ENCODE data around the gene UHMK1. TPM values are rescaled to one million over a fixed set of nuclear protein-coding genes. Genes with fewer than 3 reads are reported as not detected.

UHMK1 gene
- total and polyA plus RNA-seq, 2 of the 4 experiments (the other 2 are of a cell fraction): 15.6 to 57.9 TPM

DNA sequence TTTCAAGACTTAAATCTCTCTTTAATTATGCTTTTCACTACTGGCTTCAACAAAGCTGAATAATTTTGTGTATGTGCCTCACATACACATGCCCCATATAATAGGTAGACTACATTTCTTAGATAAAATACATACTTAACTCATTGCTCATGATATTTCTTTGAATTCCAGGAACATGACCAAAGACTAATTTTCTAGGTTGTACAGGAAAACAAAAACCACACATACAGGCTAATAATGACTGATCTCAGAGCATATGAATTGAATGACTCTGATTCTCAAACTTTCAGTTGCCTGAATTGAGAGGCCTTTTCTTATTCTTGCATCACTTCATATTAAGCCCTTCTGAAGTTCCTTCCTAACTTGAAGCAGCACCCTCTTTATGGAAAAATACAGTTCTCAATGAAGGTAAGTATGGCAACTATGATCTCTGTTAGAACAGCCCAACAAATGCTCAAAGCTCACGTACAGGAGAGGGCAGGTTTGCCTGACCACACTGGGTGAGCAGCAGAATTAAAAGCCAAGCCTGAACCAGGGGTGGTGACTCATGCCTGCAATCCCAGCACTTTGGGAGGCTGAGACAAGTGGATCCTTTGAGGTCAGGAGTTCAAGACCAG lies 41.3 kb downstream of the UHMK1 start:
- H3K27ac ChIP-seq (ENCODE audit: insufficient read depth, low read length): peak overlapping the region; percentile 77
- 0% methylated on average over 1 of the region's 1 CpG; no CpG with 5 or more reads in 1 of the 2 experiments for WGBS, 2 experiments (ENCODE audit: extremely low coverage in 2 of 2, insufficient read length in 1 of 2)
- peak overlapping the region; percentile 97 for H2BK120ac ChIP-seq (ENCODE audit: low read depth, low read length)
- H2BK5ac ChIP-seq (ENCODE audit: low read depth, low read length, poor library complexity, severe bottlenecking): peak overlapping the region; percentile 97
- peak overlapping the region; percentile 95 for H2BK20ac ChIP-seq (ENCODE audit: low read depth, low read length)
- H4K5ac ChIP-seq (ENCODE audit: low read depth, low read length): peak overlapping the region; percentile 70
- dilution Hi-C loops (cut with HindIII; ENCODE audit: low sequenced_read_pairs, unreplicated experiment) (no loop called here), intact Hi-C loops (cut with micrococcal nuclease) (loop anchor here (1.0 to 2.0 kb wide), 2 partner anchors 22 to 66 kb away; partner anchors contain the start of gene UAP1), in situ Hi-C loops (cut with MboI; ENCODE audit: low sequenced_read_pairs) (no loop called here)
- peak overlapping the region; percentile 65 for H3K14ac ChIP-seq (replicated peaks; ENCODE audit: low read depth, low read length)
- H4K20me1 ChIP-seq (ENCODE audit: insufficient read depth, low read length): no peaks in the 10 kb centered on the region
- peak overlapping the region; percentile 45; the same call in 2 of the 3 replicates for H2BK15ac ChIP-seq (ENCODE audit: low read depth, low read length)
- no peaks in the 10 kb centered on the region for H3K9me3 ChIP-seq (ENCODE audit: control insufficient read depth, insufficient read depth, low read length)
- ChIA-PET CTCF (interaction anchor here (1.3 kb wide), 1 partner anchor 11 kb away, joined by 3 read pairs; no protein-coding TSS in a partner anchor), POLR2A (ENCODE audit: unreplicated experiment) (interaction anchor here (0.6 kb wide), 1 partner anchor 1222 kb away, joined by 8 read pairs; no protein-coding TSS in a partner anchor)
- peak overlapping the region; percentile 93 for H3K4ac ChIP-seq (ENCODE audit: low read depth, low read length)
- peak overlapping the region; percentile 68 for H3K23ac ChIP-seq (ENCODE audit: low read depth, low read length)
- H3K36me3 ChIP-seq (ENCODE audit: control insufficient read depth, insufficient read depth, low read length): no peaks in the 10 kb centered on the region
- peak overlapping the region; percentile 50 for H2AK9ac ChIP-seq (replicated peaks; ENCODE audit: low read depth, low read length, poor library complexity)
- DNase-seq: peak; percentile 94
- peaks cover 0 to 4% of the 10 kb centered on the region in 2 experiments; a peak in 1 of 4 replicates for H3K79me1 ChIP-seq (ENCODE audit: low read depth in 1 of 2, low read length in 2 of 2)
- H3K4me2 ChIP-seq (ENCODE audit: low read depth, low read length): peak overlapping the region; percentile 38; the same call in 1 of the 2 replicates
- H4K8ac ChIP-seq (ENCODE audit: low read depth in 2 of 2, low read length in 2 of 2): peak overlapping the region; percentile 35 to 93
- H4K91ac ChIP-seq (ENCODE audit: insufficient read depth, low read depth, low read length): peak overlapping the region; percentile 93
- peak overlapping the region; percentile 33 for H2AFZ ChIP-seq (replicated peaks; ENCODE audit: low read length, poor library complexity)
- H3K4me1 ChIP-seq (ENCODE audit: control insufficient read depth, insufficient read depth, low read length): peaks cover 11% of the 10 kb centered on the region
- H2AK5ac ChIP-seq (ENCODE audit: low read depth, low read length): peak overlapping the region; percentile 90
- H3K9me1 ChIP-seq (ENCODE audit: insufficient read depth, low read length): peaks cover 3% of the 10 kb centered on the region; the same call in 1 of the 2 replicates
- H3K18ac ChIP-seq (ENCODE audit: low read depth, low read length): peak overlapping the region; percentile 75
- no peak overlapping the region for H3K4me3 ChIP-seq (ENCODE audit: insufficient read depth, low read depth, low read length)
- peak overlapping the region; percentile 90 for H3K56ac ChIP-seq (ENCODE audit: extremely low read depth, insufficient read depth, low read length)
- TF ChIP-seq RAD21 (IDR thresholded peaks at IDR 0.05; ENCODE audit: low read length): peak; percentile 6; the same call in 1 of the 2 replicates
- TF ChIP-seq FOS (IDR thresholded peaks at IDR 0.05; ENCODE audit: low read depth, low read length): peak; percentile 28; the same call in 1 of the 2 replicates
- TF ChIP-seq, protein P1, sequence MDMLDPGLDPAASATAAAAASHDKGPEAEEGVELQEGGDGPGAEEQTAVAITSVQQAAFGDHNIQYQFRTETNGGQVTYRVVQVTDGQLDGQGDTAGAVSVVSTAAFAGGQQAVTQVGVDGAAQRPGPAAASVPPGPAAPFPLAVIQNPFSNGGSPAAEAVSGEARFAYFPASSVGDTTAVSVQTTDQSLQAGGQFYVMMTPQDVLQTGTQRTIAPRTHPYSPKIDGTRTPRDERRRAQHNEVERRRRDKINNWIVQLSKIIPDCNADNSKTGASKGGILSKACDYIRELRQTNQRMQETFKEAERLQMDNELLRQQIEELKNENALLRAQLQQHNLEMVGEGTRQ (IDR thresholded peaks at IDR 0.05; ENCODE audit: low read depth, low read length): no peak
- TF ChIP-seq, protein P2, sequence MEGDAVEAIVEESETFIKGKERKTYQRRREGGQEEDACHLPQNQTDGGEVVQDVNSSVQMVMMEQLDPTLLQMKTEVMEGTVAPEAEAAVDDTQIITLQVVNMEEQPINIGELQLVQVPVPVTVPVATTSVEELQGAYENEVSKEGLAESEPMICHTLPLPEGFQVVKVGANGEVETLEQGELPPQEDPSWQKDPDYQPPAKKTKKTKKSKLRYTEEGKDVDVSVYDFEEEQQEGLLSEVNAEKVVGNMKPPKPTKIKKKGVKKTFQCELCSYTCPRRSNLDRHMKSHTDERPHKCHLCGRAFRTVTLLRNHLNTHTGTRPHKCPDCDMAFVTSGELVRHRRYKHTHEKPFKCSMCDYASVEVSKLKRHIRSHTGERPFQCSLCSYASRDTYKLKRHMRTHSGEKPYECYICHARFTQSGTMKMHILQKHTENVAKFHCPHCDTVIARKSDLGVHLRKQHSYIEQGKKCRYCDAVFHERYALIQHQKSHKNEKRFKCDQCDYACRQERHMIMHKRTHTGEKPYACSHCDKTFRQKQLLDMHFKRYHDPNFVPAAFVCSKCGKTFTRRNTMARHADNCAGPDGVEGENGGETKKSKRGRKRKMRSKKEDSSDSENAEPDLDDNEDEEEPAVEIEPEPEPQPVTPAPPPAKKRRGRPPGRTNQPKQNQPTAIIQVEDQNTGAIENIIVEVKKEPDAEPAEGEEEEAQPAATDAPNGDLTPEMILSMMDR (conservative IDR thresholded peaks at IDR 0.05; ENCODE audit: low read depth, low read length): 0 out of 2 replicates have a peak, but pooled peaks have one; percentile 4
- peak; percentile 96 for TF ChIP-seq CEBPB (IDR thresholded peaks at IDR 0.05; ENCODE audit: low read depth, low read length)
- TF ChIP-seq, protein P3, sequence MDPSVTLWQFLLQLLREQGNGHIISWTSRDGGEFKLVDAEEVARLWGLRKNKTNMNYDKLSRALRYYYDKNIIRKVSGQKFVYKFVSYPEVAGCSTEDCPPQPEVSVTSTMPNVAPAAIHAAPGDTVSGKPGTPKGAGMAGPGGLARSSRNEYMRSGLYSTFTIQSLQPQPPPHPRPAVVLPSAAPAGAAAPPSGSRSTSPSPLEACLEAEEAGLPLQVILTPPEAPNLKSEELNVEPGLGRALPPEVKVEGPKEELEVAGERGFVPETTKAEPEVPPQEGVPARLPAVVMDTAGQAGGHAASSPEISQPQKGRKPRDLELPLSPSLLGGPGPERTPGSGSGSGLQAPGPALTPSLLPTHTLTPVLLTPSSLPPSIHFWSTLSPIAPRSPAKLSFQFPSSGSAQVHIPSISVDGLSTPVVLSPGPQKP (IDR thresholded peaks at IDR 0.05; ENCODE audit: borderline replicate concordance, low read depth, low read length): no peak
- TF ChIP-seq BHLHE40 (IDR thresholded peaks at IDR 0.05; ENCODE audit: low read depth, low read length): no peak
- TF ChIP-seq MAFK (IDR thresholded peaks at IDR 0.05; ENCODE audit: low read depth, low read length): 0 out of 2 replicates have a peak, but pooled peaks have one; percentile 1
- H3K27me3 ChIP-seq (ENCODE audit: control insufficient read depth, insufficient read depth, low read length): no peaks in the 10 kb centered on the region
- BruUV-seq (replicated peaks): no TSS peak
- peak overlapping the region; percentile 13 for H3K9ac ChIP-seq (ENCODE audit: low read depth, low read length)
- peak; percentile 50 for ATAC-seq (ENCODE audit: low read depth)

All from IMR-90 (cell line).